ENCODE results near the gene CTSO. TPM values are rescaled to one million over a fixed set of nuclear protein-coding genes. Genes with fewer than 3 reads are reported as not detected.
A peak's percentile ranks its signal among the peaks of the same experiment; 100 is the strongest.

The CTSO gene, protein sequence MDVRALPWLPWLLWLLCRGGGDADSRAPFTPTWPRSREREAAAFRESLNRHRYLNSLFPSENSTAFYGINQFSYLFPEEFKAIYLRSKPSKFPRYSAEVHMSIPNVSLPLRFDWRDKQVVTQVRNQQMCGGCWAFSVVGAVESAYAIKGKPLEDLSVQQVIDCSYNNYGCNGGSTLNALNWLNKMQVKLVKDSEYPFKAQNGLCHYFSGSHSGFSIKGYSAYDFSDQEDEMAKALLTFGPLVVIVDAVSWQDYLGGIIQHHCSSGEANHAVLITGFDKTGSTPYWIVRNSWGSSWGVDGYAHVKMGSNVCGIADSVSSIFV
- total RNA-seq, result 40.3 TPM
- polyA plus RNA-seq (ENCODE audit: insufficient read depth, low read depth, low replicate concordance), result 22.9 TPM
- long read RNA-seq, donor 1, partial matches to known transcripts, result 0 of 2 reads
- long read RNA-seq, donor 1, other reads (novel, unspliced or antisense), result 0 of 2 reads
- long read RNA-seq, donor 2, transcript CTSO-201 (8 exons, 2,954 nt), result major isoform, 14 of 20 reads
- long read RNA-seq, donor 2, partial matches to known transcripts, result 6 of 20 reads
- long read RNA-seq, donor 2, other reads (novel, unspliced or antisense), result 0 of 20 reads
- long read RNA-seq, donor 3, transcript CTSO-201 (8 exons, 2,954 nt), result major isoform, 14 of 14 reads
- long read RNA-seq, donor 3, partial matches to known transcripts, result 0 of 14 reads
- long read RNA-seq, donor 3, other reads (novel, unspliced or antisense), result 0 of 14 reads
- long read RNA-seq, donor 4, partial matches to known transcripts, result 7 of 10 reads
- long read RNA-seq, donor 4, other reads (novel, unspliced or antisense), result 0 of 10 reads
- long read RNA-seq, donor 5, partial matches to known transcripts, result 0 of 1 reads
- long read RNA-seq, donor 5, other reads (novel, unspliced or antisense), result 0 of 1 reads
- long read RNA-seq, donor 6, transcript CTSO-201 (8 exons, 2,954 nt), result major isoform, 15 of 15 reads
- long read RNA-seq, donor 6, partial matches to known transcripts, result 0 of 15 reads
- long read RNA-seq, donor 6, other reads (novel, unspliced or antisense), result 0 of 15 reads
- long read RNA-seq, donor 7, transcript CTSO-201 (8 exons, 2,954 nt), result major isoform, 40 of 52 reads
- long read RNA-seq, donor 7, partial matches to known transcripts, result 10 of 52 reads
- long read RNA-seq, donor 7, other reads (novel, unspliced or antisense), result 2 of 52 reads
- long read RNA-seq, donor 8, transcript CTSO-201 (8 exons, 2,954 nt), result major isoform, 9 of 9 reads
- long read RNA-seq, donor 8, partial matches to known transcripts, result 0 of 9 reads
- long read RNA-seq, donor 8, other reads (novel, unspliced or antisense), result 0 of 9 reads
- long read RNA-seq, donor 9, result 0 reads
- long read RNA-seq, donor 10, transcript CTSO-201 (8 exons, 2,954 nt), result major isoform, 15 of 20 reads
- long read RNA-seq, donor 10, partial matches to known transcripts, result 5 of 20 reads
- long read RNA-seq, donor 10, other reads (novel, unspliced or antisense), result 0 of 20 reads

DNA sequence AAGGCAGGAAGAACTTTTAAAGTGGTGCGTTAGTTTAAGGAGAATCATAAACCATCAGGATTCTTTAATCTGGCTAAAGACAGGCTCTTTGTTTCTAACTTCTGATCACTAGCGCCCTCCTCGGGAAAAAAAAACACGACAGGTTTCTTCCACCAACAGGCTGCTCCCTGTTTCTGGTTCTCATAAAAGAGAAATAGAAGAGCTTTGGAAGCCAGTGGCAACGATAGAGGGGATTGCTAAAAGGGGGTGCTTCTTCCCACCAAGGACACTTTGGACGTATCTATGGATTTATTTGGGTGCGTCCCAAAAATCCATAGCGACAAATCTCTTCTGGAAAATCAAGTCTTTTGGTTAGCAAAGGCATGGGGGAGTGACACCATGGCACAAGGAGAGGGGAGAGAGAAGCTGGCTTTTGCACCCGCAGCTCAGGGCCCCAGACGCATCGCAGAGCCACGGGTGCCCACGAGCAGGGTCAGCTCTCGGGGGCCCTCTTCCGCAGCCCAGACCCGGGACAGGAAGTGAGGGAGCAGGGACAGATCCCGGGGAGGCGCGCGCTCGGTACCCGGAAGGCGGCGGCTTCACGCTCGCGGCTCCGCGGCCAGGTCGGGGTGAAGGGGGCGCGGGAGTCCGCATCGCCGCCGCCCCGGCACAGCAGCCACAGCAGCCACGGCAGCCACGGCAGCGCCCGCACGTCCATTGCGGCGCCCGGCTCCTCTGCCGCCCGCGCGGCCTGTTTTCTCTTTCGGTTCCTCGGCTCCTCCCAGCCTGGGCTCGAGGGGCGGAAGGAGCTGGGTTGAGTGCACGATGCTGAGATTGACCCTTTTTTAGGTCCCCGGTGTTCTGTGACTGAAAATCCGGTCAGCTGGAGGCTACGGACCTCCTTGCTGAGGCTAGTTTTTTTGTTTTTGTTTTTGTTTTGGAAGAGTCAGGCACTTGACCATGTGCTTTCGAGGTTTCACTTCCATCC is at the start of gene CTSO:
CTSO (minus strand) TSS at position 716 of the 967 bp plus-strand sequence; CDS start at position 697, 19 bp downstream.
- Histone ChIP-seq H3K9me3 (ENCODE audit: control insufficient read depth in 2 of 3, insufficient read depth in 1 of 3, low read length in 3 of 3) (no peaks in the 10 kb centered on the region), H3K4me1 (ENCODE audit: control insufficient read depth in 2 of 3, insufficient read depth in 2 of 3, low read depth in 1 of 3, low read length in 3 of 3) (no peaks in the 10 kb centered on the region), H3K9ac (ENCODE audit: low read length in 3 of 3) (peak within 1 kb of the TSS; percentile 83 to 98 (median 94)), H3K36me3 (ENCODE audit: control insufficient read depth in 2 of 3, insufficient read depth in 3 of 3, low read length in 3 of 3) (no peaks in the 10 kb centered on the region), H3K27me3 (ENCODE audit: control insufficient read depth, insufficient read depth, low read length) (no peaks in the 10 kb centered on the region), H3K4me3 (ENCODE audit: low read length in 3 of 3) (peak within 1 kb of the TSS; percentile 90 to 98 (median 93)), H3K27ac (ENCODE audit: low read depth in 2 of 2, low read length in 2 of 2) (peak within 1 kb of the TSS; percentile 95 to 99)
- peak; percentile 54 for TF ChIP-seq CTCF (IDR thresholded peaks at IDR 0.05; ENCODE audit: borderline replicate concordance, extremely low read depth, insufficient read depth)
- DNase-seq (peak; percentile 82 to 95 (median 91)), FAIRE-seq (peak; percentile 90)
- intact Hi-C loops (cut with DNase I), result loop anchor here (5.0 kb wide), 1 partner anchor 141 kb away; no protein-coding TSS in a partner anchor

DNA sequence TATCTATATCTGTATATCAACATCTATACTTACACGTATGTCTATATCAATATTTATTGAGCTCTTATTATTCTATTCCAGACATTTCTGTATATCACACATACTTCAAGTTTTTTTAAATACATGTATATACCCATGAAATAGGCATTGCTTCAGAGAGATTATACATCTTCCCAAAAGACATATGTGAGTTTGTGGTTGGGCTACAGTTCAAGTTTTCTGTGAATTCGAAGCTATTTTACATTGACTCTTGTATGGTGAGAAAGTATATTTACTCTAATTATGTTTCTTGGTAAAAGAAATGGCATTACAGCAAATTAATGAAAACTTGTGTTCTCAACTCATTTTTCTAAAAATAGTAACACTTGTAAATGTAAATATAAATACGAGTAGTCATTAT is 46.8 kb upstream of the CTSO start:
- Histone ChIP-seq H3K27me3 (ENCODE audit: control insufficient read depth, insufficient read depth, low read length) (no peaks in the 10 kb centered on the region), H3K9ac (ENCODE audit: low read length in 3 of 3) (no peak overlapping the region), H3K4me3 (ENCODE audit: low read length in 3 of 3) (no peak overlapping the region), H3K9me3 (ENCODE audit: control insufficient read depth in 2 of 3, insufficient read depth in 1 of 3, low read length in 3 of 3) (no peaks in the 10 kb centered on the region), H3K4me1 (ENCODE audit: control insufficient read depth in 2 of 3, insufficient read depth in 2 of 3, low read depth in 1 of 3, low read length in 3 of 3) (no peaks in the 10 kb centered on the region), H3K27ac (ENCODE audit: low read depth in 2 of 2, low read length in 2 of 2) (no peak overlapping the region), H3K36me3 (ENCODE audit: control insufficient read depth in 2 of 3, insufficient read depth in 3 of 3, low read length in 3 of 3) (no peaks in the 10 kb centered on the region)
- DNase-seq (no peak), FAIRE-seq (no peak)
- intact Hi-C loops (cut with DNase I), result no loop called here
- no peak for TF ChIP-seq CTCF (IDR thresholded peaks at IDR 0.05; ENCODE audit: borderline replicate concordance, extremely low read depth, insufficient read depth)

Measured in kidney (tissue), 22 donors.